B cell (primary cell): ENCODE data around the gene KPNA3. TPM values are rescaled to one million over a fixed set of nuclear protein-coding genes. Genes with fewer than 3 reads are reported as not detected.

Source experiments
- ATAC-seq: fragments of 200-7000 bp; cut with Tn5 transposase; one replicate; pipeline ENCODE4 v1.10.0; 2021; ENCODE audit warnings: low read depth, mild to moderate bottlenecking, moderate number of reproducible peaks, moderate library complexity
- CTCF ChIA-PET: fragments of 350-600 bp; sonication (Branson Sonifier 250); formaldehyde crosslinking; loops from one replicate; lab custom pipeline; 2021; ENCODE audit warnings: antibody characterized with exemption, inconsistent platforms; lab: Charles Lee
- POLR2A ChIA-PET: fragments of 350-600 bp; sonication (Branson Sonifier 250); formaldehyde crosslinking; loops from one replicate; lab custom pipeline; 2021; ENCODE audit warnings: antibody characterized with exemption; lab: Charles Lee
- DNase-seq: peaks from one replicate; pipeline ENCODE4 v3.0.0; 2013
- H2AFZ ChIP-seq: 2 replicates; pipeline ENCODE4 v1.6.1; 2012; ENCODE audit warnings: mild to moderate bottlenecking, low read depth, low read length; ENCODE audit not compliant: insufficient read depth, poor library complexity, severe bottlenecking
- H3K27ac ChIP-seq, 2 donors: 1 replicate in 1 of 2; 2 replicates in 1 of 2; pipeline ENCODE4 v1.5.1; 2012 to 2013; ENCODE audit warnings: low read length in 2 of 2, mild to moderate bottlenecking in 2 of 2, moderate library complexity in 1 of 2
- H3K27me3 ChIP-seq, 4 experiments: fragments of 200-600 bp in 1 of 4; sonication (generic) in 1 of 4; replicated peaks in 1 of 4; 1 replicate in 2 of 4; 2 replicates in 2 of 4; pipeline versions ENCODE4 v1.6.1 to v1.7.0; 2013 to 2016; ENCODE audit warnings: low read length in 3 of 4, mild to moderate bottlenecking in 2 of 4, mixed read lengths in 1 of 4, moderate library complexity in 1 of 4; ENCODE audit not compliant: insufficient read depth in 4 of 4, control insufficient read depth in 3 of 4; ENCODE audit errors: control extremely low read depth in 1 of 4
- H3K36me3 ChIP-seq, 2 experiments: replicated peaks in 1 of 2; 1 replicate in 1 of 2; 2 replicates in 1 of 2; pipeline versions ENCODE4 v1.6.1 to v1.7.1; 2013; ENCODE audit warnings: low read length in 1 of 2; ENCODE audit not compliant: insufficient read depth in 2 of 2, control insufficient read depth in 1 of 2; ENCODE audit errors: control extremely low read depth in 1 of 2, extremely low read depth in 1 of 2
- H3K4me1 ChIP-seq, 2 donors: fragments of 200-600 bp in 1 of 2; sonication (generic) in 1 of 2; 1 replicate in 1 of 2; 2 replicates in 1 of 2; pipeline versions ENCODE4 v1.5.1 to v1.6.1; 2013 to 2017; ENCODE audit warnings: low read length in 2 of 2; ENCODE audit not compliant: control insufficient read depth in 2 of 2, insufficient read depth in 2 of 2
- H3K4me2 ChIP-seq: replicated peaks from 2 replicates; pipeline ENCODE3; 2012; ENCODE audit warnings: mild to moderate bottlenecking, low read depth, low read length; ENCODE audit not compliant: poor library complexity, severe bottlenecking
- H3K4me3 ChIP-seq, 5 experiments: fragments of 200-600 bp in 1 of 5; sonication (generic) in 1 of 5; 1 replicate in 3 of 5; 2 replicates in 2 of 5; pipeline versions ENCODE4 v1.5.1 to v1.7.0; 2011 to 2016; ENCODE audit warnings: low read length in 4 of 5, mild to moderate bottlenecking in 4 of 5, low read depth in 2 of 5, control low read depth in 1 of 5, moderate library complexity in 1 of 5; ENCODE audit not compliant: insufficient read depth in 1 of 5; ENCODE audit errors: control extremely low read depth in 1 of 5, extremely low read depth in 1 of 5
- H3K79me2 ChIP-seq: fragments of 200-600 bp; sonication (generic); one replicate; pipeline ENCODE4 v1.6.0; 2016; ENCODE audit warnings: low read length; ENCODE audit not compliant: control insufficient read depth, insufficient read depth
- H3K9ac ChIP-seq: fragments of 200-600 bp; sonication (generic); 2 replicates; pipeline ENCODE4 v1.6.1; 2017; ENCODE audit warnings: mild to moderate bottlenecking, low read length, moderate library complexity
- H3K9me3 ChIP-seq, 3 donors: one replicate each; pipeline versions ENCODE4 v1.6.1 to v1.7.1; 2013; ENCODE audit warnings: low read length in 2 of 3; ENCODE audit not compliant: control insufficient read depth in 2 of 3, insufficient read depth in 1 of 3; ENCODE audit errors: control extremely low read depth in 1 of 3
- H4K20me1 ChIP-seq: 2 replicates; pipeline ENCODE4 v1.6.0; 2012; ENCODE audit warnings: mild to moderate bottlenecking, low read length; ENCODE audit not compliant: insufficient read depth, control insufficient read depth, poor library complexity, severe bottlenecking
- H3K27ac Mint-ChIP-seq: one replicate; pipeline ENCODE4 v1.8.0; 2021; ENCODE audit warnings: mixed read lengths
- H3K27me3 Mint-ChIP-seq: one replicate; pipeline ENCODE4 v1.8.0; 2021; ENCODE audit warnings: mixed read lengths
- H3K4me1 Mint-ChIP-seq: one replicate; pipeline ENCODE4 v1.8.0; 2021; ENCODE audit warnings: mixed read lengths
- H3K4me3 Mint-ChIP-seq: one replicate; pipeline ENCODE4 v1.8.0; 2021; ENCODE audit warnings: mixed read lengths
- H3K9me3 Mint-ChIP-seq: one replicate; pipeline ENCODE4 v1.8.0; 2022; ENCODE audit warnings: mixed read lengths; ENCODE audit not compliant: insufficient read depth
- EZH2 ChIP-seq: IDR thresholded peaks from 2 replicates; pipeline ENCODE4 v1.6.1; 2012; ENCODE audit warnings: borderline replicate concordance, low read depth, mild to moderate bottlenecking, moderate library complexity, low read length; ENCODE audit not compliant: insufficient read depth, poor library complexity, severe bottlenecking
- WGBS: methylation state at CpG from one replicate; pipeline ENCODE4 v1.1.5; 2013; ENCODE audit warnings: missing lambda C conversion rate; ENCODE audit not compliant: insufficient coverage; 5-methylcytosine and 5-hydroxymethylcytosine counted together
- intact Hi-C: fragments of 100-400 bp; cut with micrococcal nuclease; formaldehyde crosslinking; loops from one replicate; pipeline ENCODE4 v1.10.0; 2022
- polyA plus RNA-seq: library from polyadenylated mRNA; depleted of rRNA; stranded (reverse); fragments of >200 nt; gene quantifications from 2 replicates; pipeline ENCODE4 v1.2.3, GENCODE V29; 2012
- total RNA-seq, 2 donors: library from RNA; stranded (reverse); fragments of 120-200 nt in 1 of 2; gene quantifications; 1 replicate in 1 of 2; 2 replicates in 1 of 2; pipeline versions ENCODE4 v1.2.3 to v1.2.4, GENCODE V29; 2013 to 2022
- TF ChIP-seq, protein P1 (sequence below): fragments of 200-600 bp; IDR thresholded peaks from one replicate; pipeline ENCODE4 v1.8.0; 2022; ENCODE audit warnings: antibody characterized with exemption, mild to moderate bottlenecking

The KPNA3 gene
- total and polyA plus RNA-seq, 2 donors (not counting 1 experiment from before 2014, with no cell fraction given): 7.8 to 19.7 TPM

- Histone ChIP-seq H3K27me3 (no peaks in the 10 kb centered on the region), H3K4me2 (no peak overlapping the region), H3K36me3 (no peaks in the 10 kb centered on the region), H2AFZ (no peak overlapping the region), H4K20me1 (no peaks in the 10 kb centered on the region), H3K79me2 (no peaks in the 10 kb centered on the region), H3K4me1 (peaks cover 9 to 13% of the 10 kb centered on the region in 2 donors), H3K9ac (no peak overlapping the region), H3K9me3 (no peaks in the 10 kb centered on the region), H3K4me3 (no peak overlapping the region), H3K27ac (no peak overlapping the region)
- Mint-ChIP-seq H3K4me3 (peak overlapping the region; percentile 2), H3K9me3 (no peaks in the 10 kb centered on the region), H3K4me1 (peaks cover 23% of the 10 kb centered on the region), H3K27me3 (no peaks in the 10 kb centered on the region), H3K27ac (peak overlapping the region; percentile 8)
- ATAC-seq (no peak), DNase-seq (no peak)
- ChIA-PET POLR2A (no interaction called here), CTCF (no interaction called here)
- 80% methylated on average over 2 of the region's 4 CpGs for WGBS
- TF ChIP-seq, protein P1, sequence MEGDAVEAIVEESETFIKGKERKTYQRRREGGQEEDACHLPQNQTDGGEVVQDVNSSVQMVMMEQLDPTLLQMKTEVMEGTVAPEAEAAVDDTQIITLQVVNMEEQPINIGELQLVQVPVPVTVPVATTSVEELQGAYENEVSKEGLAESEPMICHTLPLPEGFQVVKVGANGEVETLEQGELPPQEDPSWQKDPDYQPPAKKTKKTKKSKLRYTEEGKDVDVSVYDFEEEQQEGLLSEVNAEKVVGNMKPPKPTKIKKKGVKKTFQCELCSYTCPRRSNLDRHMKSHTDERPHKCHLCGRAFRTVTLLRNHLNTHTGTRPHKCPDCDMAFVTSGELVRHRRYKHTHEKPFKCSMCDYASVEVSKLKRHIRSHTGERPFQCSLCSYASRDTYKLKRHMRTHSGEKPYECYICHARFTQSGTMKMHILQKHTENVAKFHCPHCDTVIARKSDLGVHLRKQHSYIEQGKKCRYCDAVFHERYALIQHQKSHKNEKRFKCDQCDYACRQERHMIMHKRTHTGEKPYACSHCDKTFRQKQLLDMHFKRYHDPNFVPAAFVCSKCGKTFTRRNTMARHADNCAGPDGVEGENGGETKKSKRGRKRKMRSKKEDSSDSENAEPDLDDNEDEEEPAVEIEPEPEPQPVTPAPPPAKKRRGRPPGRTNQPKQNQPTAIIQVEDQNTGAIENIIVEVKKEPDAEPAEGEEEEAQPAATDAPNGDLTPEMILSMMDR: no peak
- no peak for TF ChIP-seq EZH2
- intact Hi-C loops: loop anchor here (5.0 kb wide), 2 partner anchors 51 to 66 kb away; partner anchors contain the start of gene ARL11
Measured at GRCh38 chr13:49693191-49693733, 99.2 kb downstream of the KPNA3 start.
